Measurements from ENCODE around the gene EFNB2.
A peak's percentile ranks its signal among the peaks of the same experiment; 100 is the strongest.

Gene EFNB2

DNA sequence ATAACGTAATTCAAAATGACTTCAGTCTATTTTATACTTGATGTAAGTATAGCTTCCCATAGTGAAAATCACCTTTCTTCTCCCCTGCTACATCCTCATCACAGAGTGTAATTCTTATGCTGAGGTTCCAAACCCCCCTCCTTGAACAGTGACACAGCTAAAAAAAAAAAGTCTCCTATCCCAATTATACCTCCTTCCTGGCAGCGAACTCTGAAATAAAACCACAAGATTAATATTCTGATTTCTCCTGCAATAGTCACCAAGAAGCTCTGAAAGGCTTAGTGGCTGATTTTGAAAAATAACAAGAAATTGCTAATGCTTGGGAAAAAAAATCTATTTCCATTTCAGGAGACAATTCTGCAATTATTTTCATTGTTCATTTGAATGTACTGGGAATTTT, 36.3 kb downstream of the EFNB2 start:
- DNase-seq: no peak

DNA sequence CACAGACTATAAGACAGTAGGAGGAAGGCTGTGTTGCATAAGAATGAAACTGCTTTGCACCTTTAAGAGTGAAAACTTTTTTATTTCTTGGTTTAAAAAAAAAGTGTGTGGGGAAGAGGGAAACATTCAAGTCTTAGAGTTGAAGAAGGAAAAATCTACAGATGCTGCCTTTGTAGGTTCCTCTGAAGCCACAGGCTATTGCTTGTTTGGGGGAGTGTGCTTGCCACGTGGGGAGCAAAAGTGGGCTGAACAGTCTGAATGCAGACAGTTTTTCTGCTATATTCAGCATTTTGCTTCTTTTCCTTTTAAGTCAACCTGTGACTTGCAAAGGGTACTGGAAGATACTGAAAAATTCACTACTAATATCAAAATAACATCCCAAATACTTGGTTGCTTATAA, 36.9 kb downstream of the EFNB2 start:
- no peak for DNase-seq

DNA sequence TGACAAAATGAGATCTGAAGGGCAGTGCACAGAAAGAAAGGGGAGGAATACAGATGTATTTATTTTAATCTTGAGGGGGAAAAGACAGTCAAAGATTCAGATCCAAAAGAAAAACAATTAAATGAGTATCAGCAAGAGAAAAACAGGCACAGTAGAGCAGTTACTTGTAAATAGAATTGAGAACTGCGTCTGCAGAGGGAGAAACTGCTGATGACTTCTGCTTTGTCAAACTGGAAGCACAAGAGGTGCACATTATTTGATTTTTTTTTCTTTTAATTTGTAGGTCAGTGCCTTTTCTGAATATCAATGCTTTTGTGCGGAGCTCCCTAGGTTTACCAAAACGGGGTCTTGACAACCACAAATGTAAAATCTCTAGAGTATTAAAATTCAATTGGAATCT, 37.3 kb downstream of the EFNB2 start:
- no peak for DNase-seq

DNA sequence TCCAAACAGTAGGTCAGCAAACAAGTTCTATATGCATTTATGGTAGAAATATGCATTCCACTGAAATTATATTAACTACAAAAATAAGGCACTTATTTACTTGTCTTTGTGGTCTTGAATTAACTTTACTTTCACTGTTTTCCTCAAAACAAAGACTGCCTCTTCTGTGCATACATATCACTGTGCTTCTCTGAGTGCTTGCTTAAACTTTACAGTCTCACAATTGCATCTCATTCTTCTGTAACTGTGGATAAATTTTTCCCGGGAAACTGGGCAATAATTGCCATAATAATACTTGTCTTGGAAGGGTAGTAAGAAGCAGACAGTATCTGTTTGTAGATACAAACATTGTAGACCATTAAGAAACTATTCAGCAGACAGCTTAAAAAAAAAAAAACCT, 38.4 kb downstream of the EFNB2 start:
- DNase-seq: no peak

DNA sequence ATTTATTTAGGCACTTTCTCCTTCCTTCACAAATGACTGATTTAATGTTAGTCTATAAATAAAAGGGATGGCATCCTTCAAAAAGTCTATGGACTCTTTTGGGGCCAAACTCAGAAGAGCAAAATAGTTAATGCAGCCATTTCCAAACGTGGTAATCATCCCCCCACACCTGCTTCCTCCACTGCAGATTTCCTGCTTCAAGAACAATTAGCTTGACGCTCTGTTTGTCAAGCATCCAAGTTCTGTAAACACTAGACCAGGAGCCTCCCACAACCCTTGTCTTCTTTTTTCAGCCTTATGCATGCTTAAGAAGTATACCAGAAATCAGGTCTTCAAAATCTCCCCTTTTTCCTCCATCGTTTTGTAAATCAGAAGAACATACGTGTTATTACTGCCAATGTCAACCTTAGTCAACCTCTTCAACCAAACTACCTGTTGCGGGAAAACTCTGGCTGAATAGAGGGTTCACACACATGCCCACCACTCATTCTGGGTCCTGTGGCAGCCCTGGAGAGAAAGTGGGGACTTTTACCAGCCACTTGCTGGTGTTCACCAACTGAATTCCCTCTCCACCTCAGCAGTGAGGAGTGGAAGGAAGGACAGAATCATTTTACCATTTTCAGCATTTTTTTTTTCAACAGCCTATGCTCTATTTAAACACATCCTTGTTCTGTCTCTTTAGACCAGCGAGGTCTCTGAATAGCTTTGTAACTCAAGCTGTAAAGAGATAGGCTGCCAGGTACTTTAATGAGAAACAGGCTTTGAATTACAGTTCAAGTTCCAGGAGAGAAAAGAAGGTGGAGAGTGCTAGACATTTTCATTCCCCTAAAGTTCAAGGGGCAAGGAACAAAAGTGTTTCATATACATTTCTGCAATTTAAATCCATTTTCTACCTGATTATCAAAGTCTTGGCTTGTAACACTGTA, 39.1 kb downstream of the EFNB2 start:
- no peak for DNase-seq

DNA sequence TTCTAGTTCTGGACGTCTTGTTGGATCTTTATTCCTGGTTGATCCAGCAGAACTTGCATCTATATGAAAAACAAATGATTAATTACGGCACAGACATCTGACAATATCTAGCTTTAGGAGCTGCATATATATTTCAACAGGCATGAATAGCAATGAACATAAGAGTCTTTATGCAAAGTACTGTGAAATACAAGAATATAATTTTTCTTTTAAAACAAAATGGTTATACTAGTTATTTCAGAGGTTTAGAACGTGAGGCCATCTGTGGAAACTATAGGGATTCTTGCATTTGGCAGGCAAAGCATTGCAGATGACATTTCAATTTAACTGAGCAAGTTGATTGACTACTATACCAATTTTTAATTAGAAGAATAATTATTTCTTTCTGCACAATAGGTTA, 40.5 kb downstream of the EFNB2 start:
- no peak for DNase-seq

DNA sequence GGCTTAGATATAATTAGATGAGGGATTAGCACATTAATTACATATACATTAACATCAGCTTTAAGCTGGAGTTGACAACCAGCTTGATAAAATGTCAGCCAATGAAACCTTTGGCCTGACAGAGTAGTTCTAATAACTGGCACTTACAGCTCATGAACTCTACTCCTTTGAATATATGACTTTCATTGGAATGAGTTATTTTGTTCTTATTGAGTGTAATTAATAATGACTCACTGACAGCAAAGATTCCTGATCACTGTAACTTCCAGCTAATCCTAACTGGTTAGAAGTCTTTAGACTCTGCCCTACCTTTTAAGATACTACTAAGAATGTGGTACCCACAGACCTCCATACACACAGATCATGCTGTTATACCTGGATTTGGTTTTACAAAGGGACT, 41.0 kb downstream of the EFNB2 start:
- no peak for DNase-seq

DNA sequence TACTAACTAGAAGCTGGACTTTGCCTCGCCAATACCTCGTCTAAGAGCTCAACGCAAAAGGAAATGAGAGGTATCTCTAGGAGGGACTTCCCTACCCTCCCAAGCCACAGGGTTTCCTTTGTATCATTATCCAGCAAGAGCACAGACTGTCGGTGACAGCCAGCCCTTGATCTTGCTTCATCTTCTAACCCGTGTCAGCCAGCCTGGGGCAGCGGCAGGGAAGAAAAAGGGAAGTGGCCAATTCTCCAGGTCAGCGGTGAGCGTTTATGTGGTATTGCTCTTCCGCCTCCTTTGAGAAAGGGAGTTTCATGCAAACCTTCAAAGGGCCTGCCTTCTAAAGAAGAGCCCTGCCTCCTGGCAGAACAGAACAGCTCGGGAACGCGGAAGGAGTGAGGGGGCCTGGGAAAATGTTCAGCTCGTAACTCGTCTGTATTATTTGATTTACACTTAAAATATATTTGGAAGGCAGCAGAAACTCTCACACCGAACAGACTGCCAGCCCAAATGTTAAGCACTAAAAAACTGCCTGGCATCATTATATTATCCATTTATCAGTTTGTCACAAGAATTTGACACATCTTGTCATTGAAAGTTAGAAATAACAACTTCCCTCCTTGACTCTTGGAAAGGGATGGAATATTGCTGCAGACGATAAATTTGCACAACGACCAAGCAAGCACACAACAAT, 41.8 kb downstream of the EFNB2 start:
- no peak for DNase-seq

DNA sequence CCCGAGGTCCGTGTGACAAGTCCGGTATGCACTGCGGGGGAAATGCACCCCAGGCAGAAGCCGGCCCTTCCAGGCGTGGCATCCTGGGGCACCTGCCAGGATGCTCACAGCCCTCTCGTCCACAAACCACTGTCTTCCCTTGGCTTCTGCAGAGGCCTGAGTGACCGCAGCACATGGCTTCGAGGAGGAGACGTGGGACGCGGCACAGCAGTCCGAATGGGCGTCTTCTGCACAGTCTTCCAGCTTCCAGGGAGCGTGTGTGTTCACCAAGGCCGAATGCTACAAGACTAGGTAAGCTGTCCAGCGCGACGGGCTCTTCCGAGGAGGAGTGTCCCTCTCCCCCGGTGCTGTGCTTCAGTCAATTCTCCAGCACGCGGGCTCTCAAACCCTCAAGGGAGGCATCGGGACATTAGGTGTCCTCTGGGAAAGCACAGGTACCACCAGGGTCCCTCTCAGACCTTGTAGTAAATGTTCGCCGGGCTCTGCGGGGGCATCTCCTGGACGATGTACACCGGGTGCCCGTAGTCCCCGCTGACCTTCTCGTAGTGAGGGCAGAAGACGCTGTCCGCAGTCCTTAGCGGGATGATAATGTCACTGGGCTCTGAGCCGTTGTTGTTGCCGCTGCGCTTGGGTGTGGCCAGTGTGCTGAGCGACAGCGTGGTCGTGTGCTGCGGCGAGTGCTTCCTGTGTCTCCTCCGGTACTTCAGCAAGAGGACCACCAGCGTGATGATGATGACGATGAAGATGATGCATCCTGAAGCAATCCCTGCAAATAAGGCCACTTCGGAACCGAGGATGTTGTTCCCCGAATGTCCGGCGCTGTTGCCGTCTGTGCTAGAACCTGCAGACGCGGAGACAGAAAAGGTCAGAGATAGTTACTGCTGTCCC, 42.6 kb downstream of the EFNB2 start:
- DNase-seq: no peak

DNA sequence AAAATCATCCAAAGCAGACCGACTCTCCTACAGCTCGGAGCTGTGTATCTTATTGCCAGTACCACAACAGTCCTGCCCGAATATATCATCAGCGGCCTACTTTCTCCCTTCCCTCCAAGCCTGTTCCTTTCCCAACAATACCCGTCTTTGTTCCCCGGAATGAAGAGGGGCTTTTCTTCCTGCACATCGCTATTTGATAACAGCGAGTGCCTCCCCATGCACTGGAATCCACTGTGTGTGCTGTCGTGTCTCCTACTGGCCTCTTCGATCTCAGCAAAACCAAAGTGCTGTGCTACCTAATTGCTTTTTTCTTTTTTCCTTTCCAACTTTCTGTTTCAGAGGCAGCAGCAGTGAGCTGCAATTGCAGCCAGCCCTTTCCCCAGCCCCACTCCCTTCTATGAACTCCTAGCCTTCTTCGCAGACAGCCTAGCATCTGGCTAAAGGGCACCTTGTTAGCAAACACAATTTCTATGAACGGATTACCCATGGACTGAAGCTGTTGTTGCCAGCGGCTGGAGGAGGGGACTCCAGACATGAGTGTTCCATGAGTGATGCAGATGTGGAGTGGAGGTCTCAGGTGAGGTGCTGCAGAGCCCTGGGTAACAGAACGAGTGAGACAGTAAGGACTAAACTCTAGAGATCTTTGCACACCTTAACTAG, 43.4 kb downstream of the EFNB2 start:
- DNase-seq: no peak

DNA sequence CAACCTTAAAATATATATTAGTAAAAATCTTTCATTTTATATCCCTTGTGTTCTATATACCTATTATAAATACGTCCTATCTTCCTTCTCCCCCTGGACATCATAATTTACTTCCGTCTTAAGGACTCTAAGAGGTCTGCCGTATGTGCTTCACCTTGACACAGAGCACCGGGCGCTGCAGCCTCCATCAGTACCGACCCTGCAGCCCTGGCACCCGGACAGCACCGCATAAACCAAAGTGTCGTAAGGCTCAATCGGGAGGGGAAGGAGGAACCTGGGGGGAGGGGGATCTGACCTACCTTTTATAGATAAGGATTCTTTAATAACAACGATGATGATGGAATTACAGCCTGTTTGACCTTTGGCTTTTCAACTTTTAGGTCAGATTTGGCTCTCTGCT, 44.0 kb downstream of the EFNB2 start:
- no peak for DNase-seq

DNA sequence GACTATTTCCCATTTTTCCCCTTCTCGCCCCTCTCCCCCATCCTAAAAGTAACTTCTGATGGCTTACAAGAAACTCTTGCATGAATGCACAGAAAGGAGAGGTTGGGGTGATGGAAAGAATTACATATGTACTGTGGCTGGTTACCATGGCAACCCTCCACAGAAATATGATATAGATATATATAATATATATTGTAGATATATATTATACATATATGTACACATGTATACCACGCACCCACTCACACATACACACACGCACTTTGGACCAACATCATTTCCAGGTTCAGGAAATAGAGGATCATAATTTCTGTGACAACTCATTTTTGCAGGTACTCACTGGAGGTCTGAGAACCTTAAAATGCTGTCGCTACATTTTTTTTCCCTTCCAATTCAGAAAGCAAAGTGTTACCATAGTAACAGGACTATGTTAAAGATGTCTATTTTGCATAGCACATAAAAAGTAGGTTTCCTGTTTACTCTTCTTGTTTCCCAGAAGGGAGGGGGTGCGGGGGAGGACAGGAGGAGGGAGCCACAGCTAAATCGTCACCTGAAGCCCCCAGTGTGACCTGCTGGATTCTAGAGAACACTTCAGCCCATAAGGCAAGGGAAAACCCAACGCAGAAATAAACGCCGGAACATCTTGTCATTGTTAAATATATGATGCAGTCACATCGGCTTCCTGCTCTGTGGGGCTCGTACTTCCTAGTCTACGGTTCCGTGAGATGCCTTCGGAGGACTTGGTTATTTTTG, 44.7 kb downstream of the EFNB2 start:
- DNase-seq: peak; percentile 2

DNA sequence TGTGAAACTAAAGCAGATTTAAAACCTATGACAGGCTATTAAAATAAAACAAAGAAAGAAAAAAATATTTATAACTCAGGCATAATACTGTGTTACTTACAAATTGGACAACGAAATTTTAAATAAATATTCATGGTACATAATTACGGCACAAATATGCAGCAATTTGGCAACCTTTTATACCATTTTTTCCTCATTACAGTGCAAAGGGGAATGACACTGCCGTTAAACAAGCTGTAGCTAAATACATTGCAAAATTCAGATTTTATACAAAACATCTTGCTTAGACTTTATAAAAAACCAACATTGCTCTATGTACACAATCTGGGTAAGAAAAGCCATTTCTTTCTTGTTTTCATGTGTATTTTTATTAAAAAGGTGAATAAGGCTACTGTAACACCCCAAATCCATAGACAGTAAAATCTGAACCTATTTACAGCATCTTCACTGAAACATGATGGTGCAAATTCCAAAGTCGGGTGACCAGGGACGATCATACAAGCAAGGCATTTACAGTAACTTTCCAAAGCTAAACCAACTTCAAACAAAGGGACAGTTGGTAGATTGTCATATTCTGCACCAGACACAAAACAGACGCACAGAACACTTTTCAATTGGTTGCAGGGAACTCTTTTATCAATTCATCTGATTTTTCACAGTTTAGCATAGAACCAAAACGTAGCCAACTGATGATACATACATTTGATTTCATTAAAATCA, 45.5 kb downstream of the EFNB2 start:
- DNase-seq: no peak

DNA sequence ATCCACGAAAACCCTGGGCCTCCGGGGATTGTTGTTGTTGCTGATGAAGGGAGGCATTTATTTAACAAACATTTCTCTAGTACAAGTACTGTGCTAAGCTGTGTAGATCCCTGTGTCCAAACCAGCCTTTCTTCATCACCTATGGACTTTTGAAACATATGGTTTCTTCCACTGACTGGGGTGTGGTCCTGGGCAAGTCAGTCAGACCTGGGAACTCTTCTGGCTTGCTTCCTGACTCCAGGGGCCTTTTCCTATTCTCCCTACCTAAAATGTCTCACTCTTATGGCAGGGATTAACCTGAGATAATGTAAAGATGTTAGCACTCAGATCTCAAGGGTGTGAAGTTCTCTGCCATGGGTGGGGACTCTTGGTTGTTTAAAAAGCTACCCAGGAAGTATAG, 46.8 kb downstream of the EFNB2 start:
- DNase-seq: no peak

DNA sequence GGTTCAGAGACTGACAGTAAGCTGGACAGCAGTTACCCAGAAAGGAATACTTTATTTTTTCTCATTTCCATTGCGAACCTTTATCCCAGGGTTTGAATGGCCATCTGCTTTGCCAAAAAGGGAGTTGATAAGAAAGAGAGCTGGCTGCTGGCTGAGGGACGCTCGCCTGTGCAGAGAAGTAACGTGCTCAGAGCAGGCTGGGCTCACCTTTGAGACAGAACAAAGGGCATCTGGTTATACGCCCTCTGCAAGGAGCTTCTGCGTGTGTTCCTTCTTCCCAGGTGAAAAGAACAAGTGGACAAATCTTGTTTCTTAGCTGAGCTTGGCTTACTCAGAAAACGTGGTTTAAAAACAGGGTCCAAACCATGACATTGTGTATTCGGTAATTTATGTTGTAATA, 47.4 kb downstream of the EFNB2 start:
- DNase-seq: no peak

DNA sequence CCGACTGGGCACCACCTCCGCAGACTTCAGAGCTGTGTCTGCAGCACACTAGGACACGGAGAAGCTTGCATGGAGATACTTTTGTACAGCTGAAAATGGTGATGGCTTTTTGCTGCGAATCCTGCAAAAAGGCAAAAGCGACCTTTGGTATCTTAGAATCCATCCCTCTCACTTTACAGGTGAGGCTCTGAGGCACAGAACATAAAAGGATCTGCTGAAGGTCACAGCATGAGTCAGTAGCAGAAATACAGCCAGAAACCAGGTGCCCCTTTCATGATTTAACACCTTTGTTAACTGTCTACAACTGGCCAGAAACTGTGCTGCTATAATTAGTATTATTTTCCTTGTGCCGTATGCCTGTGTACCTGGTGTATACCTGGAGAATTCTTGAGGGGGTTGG, 48.3 kb downstream of the EFNB2 start:
- DNase-seq: no peak

DNA sequence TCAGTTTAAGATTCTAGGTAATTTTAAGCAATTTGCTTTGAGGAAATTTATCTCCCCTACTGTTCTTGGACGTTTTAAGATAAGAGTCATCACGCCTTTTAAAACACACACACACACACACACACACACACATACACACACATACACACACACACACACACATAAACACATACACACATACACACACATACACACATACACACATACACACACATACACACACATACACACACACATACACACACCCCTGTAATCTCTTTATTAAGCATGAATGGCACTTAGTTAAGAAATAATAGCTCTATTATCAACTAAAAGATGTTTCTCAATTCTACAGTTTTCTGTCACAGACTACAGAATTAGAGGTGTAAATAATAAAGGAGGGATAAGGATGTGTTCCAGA, 49.2 kb downstream of the EFNB2 start:
- no peak for DNase-seq

DNA sequence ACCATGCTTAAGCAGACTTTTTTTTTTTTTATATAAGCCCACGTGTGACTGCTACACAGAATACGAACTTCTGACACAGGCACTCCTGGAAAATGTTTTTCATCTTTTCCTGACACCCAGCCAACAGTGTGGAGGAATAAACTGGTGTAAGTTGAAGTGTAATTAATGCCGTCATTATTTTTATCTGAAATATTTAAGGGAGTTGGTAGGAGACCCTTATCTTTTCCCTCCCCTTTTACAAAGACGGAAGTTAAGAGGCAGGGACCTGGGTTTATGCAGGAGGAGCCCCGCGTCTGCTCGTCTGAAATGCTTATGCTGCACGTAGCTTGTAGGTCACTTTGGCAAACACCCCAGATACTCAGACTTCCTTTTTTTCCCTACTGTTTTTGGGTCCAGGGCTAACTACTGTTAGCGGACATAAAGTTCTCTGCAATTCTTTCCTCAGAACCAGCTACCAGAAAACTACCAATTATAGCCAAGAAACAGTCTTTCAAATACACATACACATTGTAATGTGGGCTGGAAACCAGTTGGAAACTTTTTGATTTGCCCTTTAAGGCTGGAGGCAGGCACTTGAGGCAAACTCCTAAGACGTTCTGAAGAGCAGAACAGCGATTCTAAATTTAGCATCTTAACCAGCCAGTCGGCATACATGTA, 50.8 kb downstream of the EFNB2 start:
- no peak for DNase-seq

DNA sequence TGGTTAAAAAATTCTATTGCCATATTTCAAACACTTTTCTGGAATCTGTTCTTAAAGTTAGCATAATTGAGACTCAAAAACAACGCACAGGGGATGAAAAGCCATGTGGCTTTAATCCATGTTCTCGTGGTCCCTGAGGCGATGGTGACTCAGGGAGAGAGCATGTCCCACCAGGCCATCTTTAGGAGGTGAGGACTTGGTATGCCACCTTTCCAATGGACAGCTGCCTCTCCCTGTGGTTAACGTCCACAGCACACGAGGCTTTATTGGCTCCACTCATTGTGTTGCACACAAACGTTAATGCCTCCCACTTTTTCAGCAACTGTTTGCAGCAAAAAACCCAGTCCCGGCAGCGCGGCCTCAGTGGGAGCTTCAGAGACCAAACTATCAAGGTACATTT, 51.4 kb downstream of the EFNB2 start:
- DNase-seq: no peak

DNA sequence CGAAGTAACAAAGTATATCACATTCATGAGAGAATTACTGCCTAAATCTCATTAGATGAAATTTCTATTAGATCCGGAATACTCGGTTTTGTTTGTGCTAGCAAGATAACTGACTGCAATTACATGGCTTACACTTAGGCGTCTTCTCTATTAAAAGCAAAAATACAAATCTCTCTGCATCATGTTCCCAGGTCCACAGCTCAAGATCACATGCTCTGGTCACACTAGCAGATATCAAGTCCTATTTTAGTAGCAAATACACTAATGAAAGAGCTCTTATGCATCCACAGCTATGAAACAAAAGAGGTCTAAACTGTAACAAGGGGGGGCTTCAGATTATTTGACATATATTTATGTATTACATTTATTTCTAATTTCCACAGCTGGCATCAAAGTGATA, 53.5 kb downstream of the EFNB2 start:
- DNase-seq: no peak

DNA sequence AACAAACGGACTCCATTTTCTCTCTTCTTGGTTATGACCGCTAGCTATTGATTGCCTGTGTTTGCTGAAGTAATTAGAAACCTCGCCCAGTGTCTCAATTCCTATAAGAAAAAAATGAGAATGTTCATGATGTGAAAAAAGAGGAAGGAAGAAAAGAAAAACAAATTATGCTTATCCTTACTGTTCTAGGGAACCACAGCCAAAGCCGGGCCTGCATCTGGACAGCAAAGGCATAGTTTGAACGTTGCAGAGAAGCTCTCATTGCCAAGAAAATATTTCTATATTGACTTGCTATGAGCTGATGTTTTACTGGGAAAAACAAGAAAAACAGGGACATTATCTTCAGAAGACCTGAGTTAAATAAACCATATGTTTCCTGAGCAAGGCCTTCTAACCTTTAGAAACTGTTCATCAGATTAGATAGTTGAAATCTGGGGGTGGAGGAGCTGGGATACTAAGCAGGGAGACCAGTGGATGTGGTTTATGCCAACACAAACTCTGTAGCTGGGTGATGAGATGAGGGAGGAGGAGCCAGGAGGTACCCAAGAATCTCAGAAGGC, 55.0 kb downstream of the EFNB2 start:
- no peak for DNase-seq

All from activated effector memory CD4-positive, alpha-beta T cell treated with Interleukin-2 at 50 U/mL for 16 hours (primary cell).